Uterine smooth muscle cell (primary cell): ENCODE measurements around the gene TAS2R4. TPM values are rescaled to one million over a fixed set of nuclear protein-coding genes. Genes with fewer than 3 reads are reported as not detected.

Source experiments
- total RNA-seq: library from RNA; depleted of rRNA; stranded (reverse); fragments of >200 nt; gene quantifications from 2 replicates; pipeline ENCODE4 v1.2.3, GENCODE V29; 2014

Gene TAS2R4
- 0.55 and 1.1 TPM in 2 replicates for total RNA-seq

GRCh38 chr7:141776374-141776773 lies at the start of gene TAS2R4:
TSS of gene TAS2R4 (plus strand) at chr7:141776674. CDS start at chr7:141778489, 1,815 bp downstream.

GRCh38 chr7:141737836-141738591 lies 38.5 kb upstream of the TAS2R4 start, which contains the start of gene SSBP1:
TSS of gene SSBP1 (plus strand) at chr7:141738358. CDS start at chr7:141739167, 809 bp downstream.

GRCh38 chr7:141763797-141764196 lies 12.7 kb upstream of the TAS2R4 start, which contains the start of gene TAS2R3:
TSS of gene TAS2R3 (plus strand) at chr7:141764097. CDS start at chr7:141764159, 62 bp downstream.

GRCh38 chr7:141789917-141790316 lies 13.4 kb downstream of the TAS2R4 start, which contains the start of gene TAS2R5:
TSS of gene TAS2R5 (plus strand) at chr7:141790217. CDS start at chr7:141790362, 145 bp downstream.

Other genes starting within 250 kb of the TAS2R4 start
- gene AGK, start 225.3 kb upstream of the TAS2R4 start, total RNA-seq: 26.7 and 32.5 TPM in 2 replicates
- 7.1 and 8.4 TPM in 2 replicates for gene DENND11, start 74.5 kb upstream of the TAS2R4 start, total RNA-seq
- gene WEE2, start 68.3 kb upstream of the TAS2R4 start, total RNA-seq: not detected in 2 replicates
- gene SSBP1, start 38.3 kb upstream of the TAS2R4 start, total RNA-seq: 127 and 211 TPM in 2 replicates
- 0.44 and 1.2 TPM in 2 replicates for gene TAS2R3, start 12.6 kb upstream of the TAS2R4 start, total RNA-seq
- gene TAS2R5, start 13.5 kb downstream of the TAS2R4 start, total RNA-seq: 0.55 and 1.00 TPM in 2 replicates
- not detected in 2 replicates for gene PRSS37, start 64.8 kb downstream of the TAS2R4 start, total RNA-seq
- not detected in 2 replicates for gene OR9A4, start 139.7 kb downstream of the TAS2R4 start, total RNA-seq
- under 0.01 TPM in 1 of 2 replicates, not detected in the other for gene CLEC5A, start 170.3 kb downstream of the TAS2R4 start, total RNA-seq
- not detected in 2 replicates for gene TAS2R38, start 197.1 kb downstream of the TAS2R4 start, total RNA-seq
- 0.12 and 0.77 TPM in 2 replicates for gene MGAM, start 219.2 kb downstream of the TAS2R4 start, total RNA-seq